PC-3 (cell line): ENCODE data around the gene SNX15. TPM values are rescaled to one million over a fixed set of nuclear protein-coding genes. Genes with fewer than 3 reads are reported as not detected.
A peak's percentile ranks its signal among the peaks of the same experiment; 100 is the strongest.

Source experiments
- ATAC-seq: fragments of 200-7000 bp; cut with Tn5 transposase; 2 replicates; pipeline ENCODE4 v1.9.1; 2020; ENCODE audit warnings: mild to moderate bottlenecking, moderate library complexity
- BruUV-seq: library from RNA; stranded (reverse); fragments of 400-500 nt; replicated peaks from 2 replicates; lab custom pipeline; 2021; lab: Mats Ljungman, UMichigan
- CTCF ChIA-PET: fragments of 300-600 bp; sonication (Branson Sonifier 250); formaldehyde crosslinking; loops from one replicate; lab custom pipeline; 2022; ENCODE audit warnings: antibody characterized with exemption; lab: Charles Lee
- POLR2A ChIA-PET: fragments of 300-600 bp; sonication (Branson Sonifier 250); formaldehyde crosslinking; loops from one replicate; lab custom pipeline; 2022; ENCODE audit warnings: antibody characterized with exemption; ENCODE audit not compliant: unreplicated experiment; lab: Charles Lee
- DNase-seq: peaks from one replicate; pipeline ENCODE4 v3.0.0-alpha.2; 2015
- H2AFZ ChIP-seq: fragments of 300-600 bp; sonication (generic); 2 replicates; pipeline ENCODE4 v1.6.0; 2016; ENCODE audit warnings: antibody characterized with exemption, low read length
- H3F3A ChIP-seq: fragments of 300-600 bp; sonication (generic); one replicate; pipeline ENCODE4 v1.6.0; 2017; ENCODE audit warnings: antibody characterized with exemption, low read length, control low read depth, mild to moderate bottlenecking; ENCODE audit not compliant: unreplicated experiment
- H3K27ac ChIP-seq: fragments of 300-600 bp; sonication (generic); 2 replicates; pipeline ENCODE4 v1.5.1; 2016; ENCODE audit warnings: mild to moderate bottlenecking, low read length
- H3K27me3 ChIP-seq: fragments of 300-600 bp; sonication (generic); 2 replicates; pipeline ENCODE4 v1.6.1; 2016; ENCODE audit warnings: low read length, mixed read lengths
- H3K36me3 ChIP-seq: fragments of 300-600 bp; sonication (generic); 2 replicates; pipeline ENCODE4 v1.6.1; 2016; ENCODE audit warnings: low read depth, mixed run types, low read length, mixed read lengths
- H3K4me1 ChIP-seq: fragments of 300-600 bp; sonication (generic); 2 replicates; pipeline ENCODE4 v1.5.1; 2016; ENCODE audit warnings: low read length; ENCODE audit not compliant: insufficient read depth
- H3K4me2 ChIP-seq: fragments of 300-600 bp; sonication (generic); 2 replicates; pipeline ENCODE4 v1.6.0; 2016; ENCODE audit warnings: low read length
- H3K4me3 ChIP-seq: fragments of 300-600 bp; sonication (generic); 2 replicates; pipeline ENCODE4 v1.5.1; 2016; ENCODE audit warnings: mild to moderate bottlenecking, low read length, mixed read lengths
- H3K79me2 ChIP-seq: fragments of 300-600 bp; sonication (generic); 2 replicates; pipeline ENCODE4 v1.6.1; 2017; ENCODE audit warnings: low read length, mixed read lengths
- H3K9ac ChIP-seq: fragments of 300-600 bp; sonication (generic); 2 replicates; pipeline ENCODE4 v1.6.0; 2016; ENCODE audit warnings: mild to moderate bottlenecking, low read length
- H3K9me2 ChIP-seq: fragments of 300-600 bp; sonication (generic); replicated peaks from 2 replicates; pipeline ENCODE4 v1.6.1; 2016; ENCODE audit warnings: mixed run types, low read length, mixed read lengths
- H3K9me3 ChIP-seq: fragments of 300-600 bp; sonication (generic); 2 replicates; pipeline ENCODE4 v1.6.1; 2016; ENCODE audit warnings: low read length, mixed read lengths
- H4K20me1 ChIP-seq: fragments of 300-600 bp; sonication (generic); 2 replicates; pipeline ENCODE4 v1.6.1; 2016; ENCODE audit warnings: low read length, mixed read lengths
- EZH2 ChIP-seq: fragments of 300-600 bp; sonication (generic); IDR thresholded peaks from one replicate; pipeline ENCODE4 v1.6.1; 2017; ENCODE audit warnings: antibody characterized with exemption, mild to moderate bottlenecking, low read length; ENCODE audit not compliant: unreplicated experiment
- EZH2phosphoT487 ChIP-seq: fragments of 300-600 bp; sonication (generic); IDR thresholded peaks from 2 replicates; pipeline ENCODE4 v1.6.1; 2018; ENCODE audit warnings: mild to moderate bottlenecking, antibody characterized with exemption, low read length, borderline replicate concordance
- intact Hi-C: fragments of 100-400 bp; cut with micrococcal nuclease; formaldehyde crosslinking; loops from 2 replicates; pipeline ENCODE4 v1.9.0; 2023
- total RNA-seq: library from RNA; depleted of rRNA; stranded (reverse); fragments of >200 nt; gene quantifications from 2 replicates; pipeline ENCODE4 v1.2.3, GENCODE V29; 2014
- TF ChIP-seq, protein P1 (sequence below): fragments of 300-600 bp; sonication (generic); conservative IDR thresholded peaks from 2 replicates; pipeline ENCODE4 v1.5.1; 2017; ENCODE audit warnings: antibody characterized with exemption, low read depth, mild to moderate bottlenecking, low read length

The SNX15 gene
- total RNA-seq, 1 experiment from 2014 or later = 40.4 TPM

DNA sequence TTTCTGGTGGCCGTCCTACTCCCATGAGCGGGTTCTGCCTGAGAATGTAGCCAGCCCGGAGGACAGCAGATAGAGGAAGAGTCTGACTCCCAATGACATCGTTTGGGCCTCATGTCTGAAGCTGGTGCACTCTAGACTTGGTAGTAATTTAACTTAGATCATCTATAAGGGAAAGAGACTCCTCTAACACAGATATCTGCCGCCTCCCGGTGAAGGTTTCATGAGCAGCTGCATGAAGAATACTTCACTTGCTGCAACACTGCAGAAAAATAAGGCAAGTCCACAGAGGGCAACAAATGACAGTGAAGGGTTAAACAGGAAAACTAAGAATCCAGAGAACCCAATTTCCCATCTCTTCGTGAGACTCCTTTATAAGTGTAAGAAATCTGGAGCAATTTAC is 19.2 kb upstream of the SNX15 start:
- BruUV-seq = no TSS peak
- Histone ChIP-seq H3K79me2 (no peaks in the 10 kb centered on the region), H3K9me2 (no peaks in the 10 kb centered on the region), H3F3A (no peaks in the 10 kb centered on the region), H3K4me1 (peaks cover 16% of the 10 kb centered on the region), H3K4me3 (no peak overlapping the region), H3K27ac (0 out of 2 replicates have a peak overlapping the region, but pooled peaks have one; percentile 76), H3K4me2 (no peak overlapping the region), H4K20me1 (no peaks in the 10 kb centered on the region), H3K9ac (no peak overlapping the region), H3K9me3 (no peaks in the 10 kb centered on the region), H3K27me3 (no peaks in the 10 kb centered on the region), H3K36me3 (no peaks in the 10 kb centered on the region), H2AFZ (peak overlapping the region; percentile 10; the same call in 1 of the 2 replicates)
- ChIA-PET CTCF (no interaction called here), POLR2A (no interaction called here)
- intact Hi-C loops = loop anchor here (5.0 kb wide), 1 partner anchor 161 kb away; no protein-coding TSS in a partner anchor
- DNase-seq = peak; percentile 22
- ATAC-seq = no peak
- TF ChIP-seq, protein P1, sequence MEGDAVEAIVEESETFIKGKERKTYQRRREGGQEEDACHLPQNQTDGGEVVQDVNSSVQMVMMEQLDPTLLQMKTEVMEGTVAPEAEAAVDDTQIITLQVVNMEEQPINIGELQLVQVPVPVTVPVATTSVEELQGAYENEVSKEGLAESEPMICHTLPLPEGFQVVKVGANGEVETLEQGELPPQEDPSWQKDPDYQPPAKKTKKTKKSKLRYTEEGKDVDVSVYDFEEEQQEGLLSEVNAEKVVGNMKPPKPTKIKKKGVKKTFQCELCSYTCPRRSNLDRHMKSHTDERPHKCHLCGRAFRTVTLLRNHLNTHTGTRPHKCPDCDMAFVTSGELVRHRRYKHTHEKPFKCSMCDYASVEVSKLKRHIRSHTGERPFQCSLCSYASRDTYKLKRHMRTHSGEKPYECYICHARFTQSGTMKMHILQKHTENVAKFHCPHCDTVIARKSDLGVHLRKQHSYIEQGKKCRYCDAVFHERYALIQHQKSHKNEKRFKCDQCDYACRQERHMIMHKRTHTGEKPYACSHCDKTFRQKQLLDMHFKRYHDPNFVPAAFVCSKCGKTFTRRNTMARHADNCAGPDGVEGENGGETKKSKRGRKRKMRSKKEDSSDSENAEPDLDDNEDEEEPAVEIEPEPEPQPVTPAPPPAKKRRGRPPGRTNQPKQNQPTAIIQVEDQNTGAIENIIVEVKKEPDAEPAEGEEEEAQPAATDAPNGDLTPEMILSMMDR = no peak
- TF ChIP-seq EZH2phosphoT487 (no peak), EZH2 (no peak)

DNA sequence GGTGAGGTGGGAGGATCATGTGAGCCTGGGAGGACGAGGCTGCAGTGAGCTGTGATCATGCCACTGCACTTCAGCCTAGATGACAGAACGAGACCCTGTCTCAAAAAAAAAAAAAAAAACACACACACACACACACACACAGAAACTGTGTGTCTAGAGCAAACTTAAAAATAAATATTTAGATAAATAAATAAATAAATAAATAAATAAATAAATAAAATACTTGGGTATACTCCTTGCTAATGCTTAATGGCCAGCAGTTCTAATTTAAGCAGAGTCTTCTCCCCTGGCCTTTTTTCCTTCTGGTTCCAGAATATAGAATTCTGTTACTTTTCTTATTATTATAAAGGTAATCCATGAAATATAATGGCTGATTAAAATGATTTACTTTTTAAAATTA is 18.4 kb upstream of the SNX15 start:
- Histone ChIP-seq H3K27me3 (no peaks in the 10 kb centered on the region), H3K9me2 (no peaks in the 10 kb centered on the region), H3K4me2 (no peak overlapping the region), H3F3A (no peaks in the 10 kb centered on the region), H3K36me3 (no peaks in the 10 kb centered on the region), H4K20me1 (no peaks in the 10 kb centered on the region), H2AFZ (no peak overlapping the region), H3K4me1 (peaks cover 20% of the 10 kb centered on the region), H3K9me3 (no peaks in the 10 kb centered on the region), H3K27ac (no peak overlapping the region), H3K9ac (no peak overlapping the region), H3K79me2 (no peaks in the 10 kb centered on the region), H3K4me3 (no peak overlapping the region)
- CTCF ChIA-PET = no interaction called here
- TF ChIP-seq EZH2 = no peak
- no peak for TF ChIP-seq EZH2phosphoT487
- TF ChIP-seq, protein P1 = no peak
- no TSS peak for BruUV-seq
- ATAC-seq (no peak), DNase-seq (no peak)
- intact Hi-C loops = loop anchor here (5.0 kb wide), 1 partner anchor 162 kb away; no protein-coding TSS in a partner anchor
- POLR2A ChIA-PET = no interaction called here

DNA sequence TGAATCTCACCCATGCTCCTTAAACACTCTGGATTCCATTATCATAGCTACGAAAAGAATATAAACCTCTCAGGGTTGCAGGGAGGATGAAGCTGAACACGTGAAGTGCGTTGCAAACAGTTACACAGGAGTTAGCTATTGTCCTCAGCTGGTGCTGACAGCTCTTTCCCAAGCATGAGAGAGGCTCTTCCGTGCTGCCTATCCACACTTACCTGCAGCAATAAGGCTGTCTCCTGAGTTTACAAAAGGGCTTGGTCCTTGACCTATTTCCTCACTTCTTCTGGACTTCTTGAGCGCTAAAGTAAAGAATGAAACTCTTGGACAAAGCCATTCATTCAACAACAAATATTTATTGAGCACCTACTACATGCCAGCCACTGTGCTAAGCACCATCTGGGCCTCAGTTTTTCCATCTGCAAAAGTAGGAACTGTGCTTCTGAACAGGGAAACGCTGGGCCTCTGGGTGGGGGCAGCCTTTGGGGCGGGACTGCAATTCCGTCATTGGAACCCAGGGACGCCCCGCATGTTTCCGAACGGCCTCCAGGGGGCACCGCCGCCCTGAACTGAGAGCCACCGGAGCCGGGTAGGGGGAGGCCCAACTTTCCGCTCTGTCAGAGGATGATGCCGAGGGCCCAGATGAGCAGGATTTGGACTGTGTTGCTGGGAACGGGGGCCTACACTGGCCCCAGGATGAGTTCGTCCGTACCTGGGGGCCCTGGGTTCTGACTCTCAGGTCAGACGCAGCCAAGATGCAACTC is 13.9 kb upstream of the SNX15 start:
- no peaks in the 10 kb centered on the region for H4K20me1 ChIP-seq
- H3K79me2 ChIP-seq = peaks cover 10% of the 10 kb centered on the region
- peak overlapping the region; percentile 78 for H3K9ac ChIP-seq
- no peaks in the 10 kb centered on the region for H3K9me2 ChIP-seq
- TF ChIP-seq, protein P1 = peak; percentile 80
- TF ChIP-seq EZH2phosphoT487 (no peak), EZH2 (no peak)
- H3K27ac ChIP-seq = peak overlapping the region; percentile 72
- BruUV-seq = TSS peak; percentile 79
- ATAC-seq (peak; percentile 84), DNase-seq (peak; percentile 92)
- intact Hi-C loops = loop anchor here (1.0 to 5.0 kb wide), 2 partner anchors 64 to 104 kb away; partner anchors contain the start of gene ZNHIT2
- no peaks in the 10 kb centered on the region for H3K27me3 ChIP-seq
- no peaks in the 10 kb centered on the region for H3F3A ChIP-seq
- H2AFZ ChIP-seq = peak overlapping the region; percentile 99
- ChIA-PET CTCF (no interaction called here), POLR2A (interaction anchor here (0.5 kb wide), 1 partner anchor 109 kb away, joined by 4 read pairs; no protein-coding TSS in a partner anchor)
- H3K9me3 ChIP-seq = no peaks in the 10 kb centered on the region
- H3K4me1 ChIP-seq = peaks cover 14% of the 10 kb centered on the region
- no peaks in the 10 kb centered on the region for H3K36me3 ChIP-seq
- peak overlapping the region; percentile 96 for H3K4me2 ChIP-seq
- peak overlapping the region; percentile 74 for H3K4me3 ChIP-seq
